Skeletal muscle tissue (tissue), 4 donors: Measurements from ENCODE around the gene MYO3A. TPM values are rescaled to one million over a fixed set of nuclear protein-coding genes. Genes with fewer than 3 reads are reported as not detected.
"Not testable (repeated sequence)": the region's sequence is repeated elsewhere in the genome, so short reads cannot be mapped to it uniquely, and the experiment has no call there.

Experiments
- H3K27ac ChIP-seq: one replicate; pipeline ENCODE4 v1.7.0; 2013; ENCODE audit warnings: mild to moderate bottlenecking, low read depth, low read length, inconsistent platforms
- H3K27me3 ChIP-seq, 3 donors: one replicate each; pipeline ENCODE4 v1.7.0; 2013; ENCODE audit warnings: low read length in 3 of 3; ENCODE audit not compliant: control insufficient read depth in 3 of 3, insufficient read depth in 3 of 3
- H3K36me3 ChIP-seq, 3 donors: one replicate each; pipeline ENCODE4 v1.7.0; 2013; ENCODE audit warnings: low read length in 3 of 3; ENCODE audit not compliant: control insufficient read depth in 3 of 3, insufficient read depth in 3 of 3
- H3K4me1 ChIP-seq, 3 donors: one replicate each; pipeline ENCODE4 v1.7.0; 2013; ENCODE audit warnings: low read length in 3 of 3, mild to moderate bottlenecking in 3 of 3; ENCODE audit not compliant: control insufficient read depth in 3 of 3, insufficient read depth in 3 of 3
- H3K4me3 ChIP-seq, 3 donors: one replicate each; pipeline ENCODE4 v1.7.0; 2013; ENCODE audit warnings: low read length in 3 of 3
- H3K9ac ChIP-seq, 3 donors: one replicate each; pipeline ENCODE4 v1.7.0; 2013; ENCODE audit warnings: low read length in 3 of 3, mild to moderate bottlenecking in 3 of 3, moderate library complexity in 2 of 3, low read depth in 1 of 3
- H3K9me3 ChIP-seq, 3 donors: one replicate each; pipeline ENCODE4 v1.7.0; 2013; ENCODE audit warnings: low read length in 3 of 3; ENCODE audit not compliant: control insufficient read depth in 3 of 3
- total RNA-seq: library from RNA; depleted of rRNA; stranded (reverse); fragments of >200 nt; gene quantifications from one replicate; pipeline ENCODE4 v1.2.3, GENCODE V29; 2014
- donor health status: Osteomylitis.

Gene MYO3A
- total RNA-seq, 1 donor from 2014 or later: 1.0 TPM

DNA sequence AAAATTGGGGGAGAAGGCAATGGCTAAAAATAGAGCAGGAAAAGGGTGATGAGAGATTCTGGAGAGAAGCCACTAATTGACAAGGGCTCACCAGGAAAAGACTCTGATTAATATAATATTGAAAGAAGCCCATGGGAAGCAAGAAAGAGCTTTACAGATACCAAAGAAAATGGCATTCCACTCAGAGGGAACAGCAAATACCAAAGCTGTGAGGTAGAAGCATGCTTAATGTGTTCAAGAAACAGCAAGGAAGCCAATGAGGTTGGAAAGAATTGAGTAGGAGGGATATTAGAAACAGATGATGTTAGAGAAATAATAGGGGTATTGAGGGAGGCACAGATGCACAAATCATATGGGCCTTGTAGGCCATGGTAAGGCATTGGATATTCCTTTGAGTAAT lies 130.1 kb downstream of the MYO3A start:
- Histone ChIP-seq H3K27ac (no peak overlapping the region), H3K36me3 (no peaks in the 10 kb centered on the region), H3K4me3 (no peak overlapping the region), H3K27me3 (no peaks in the 10 kb centered on the region), H3K4me1 (no peaks in the 10 kb centered on the region), H3K9ac (no peak overlapping the region), H3K9me3 (peaks cover 0 to under 1% (median 0%) of the 10 kb centered on the region in 3 donors)

DNA sequence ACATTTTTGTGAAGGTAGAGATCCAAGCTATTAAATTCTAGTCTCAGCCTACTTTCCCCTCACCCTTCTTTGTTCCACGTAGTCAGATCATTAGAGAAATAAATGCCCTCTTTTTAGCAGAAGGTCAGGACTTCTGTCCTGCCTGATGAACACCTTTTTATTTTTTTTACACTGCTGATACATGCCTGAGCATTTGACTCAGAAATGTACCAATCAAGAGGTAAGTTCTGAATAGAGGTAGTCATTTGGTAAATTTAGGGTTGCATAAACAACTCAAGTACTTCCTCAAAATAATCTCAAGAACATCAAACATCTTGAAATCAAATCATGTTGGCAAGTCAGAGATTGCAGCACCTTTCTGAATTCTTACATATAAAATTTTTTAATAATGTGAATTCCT lies 133.7 kb downstream of the MYO3A start:
- Histone ChIP-seq H3K9me3 (no peaks in the 10 kb centered on the region), H3K4me3 (no peak overlapping the region), H3K4me1 (no peaks in the 10 kb centered on the region), H3K36me3 (no peaks in the 10 kb centered on the region), H3K27ac (no peak overlapping the region), H3K27me3 (no peaks in the 10 kb centered on the region), H3K9ac (no peak overlapping the region)

DNA sequence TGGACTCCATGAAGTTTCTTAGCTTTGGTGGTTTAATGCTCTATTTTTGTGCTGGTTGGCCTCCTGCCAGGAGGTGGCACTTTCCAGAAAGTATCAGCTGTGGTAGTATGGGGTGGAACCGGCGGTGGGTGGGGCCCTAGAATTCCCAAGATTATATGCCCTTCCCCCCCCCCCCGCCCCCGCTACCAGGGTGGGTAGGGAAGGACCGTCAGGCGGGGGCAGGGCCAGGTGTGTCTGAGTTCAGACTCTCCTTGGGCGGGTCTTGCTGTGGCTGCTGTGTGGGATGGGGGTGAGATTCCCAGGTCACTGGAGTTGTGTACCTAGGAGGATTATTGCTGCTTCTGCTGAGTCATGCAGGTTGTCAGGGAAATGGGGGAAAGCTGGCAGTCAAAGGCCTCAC lies 146.9 kb downstream of the MYO3A start:
- H3K4me3 ChIP-seq, H3K9ac ChIP-seq, H3K9me3 ChIP-seq, H3K36me3 ChIP-seq, H3K27ac ChIP-seq, H3K27me3 ChIP-seq, H3K4me1 ChIP-seq: not testable (repeated sequence)

DNA sequence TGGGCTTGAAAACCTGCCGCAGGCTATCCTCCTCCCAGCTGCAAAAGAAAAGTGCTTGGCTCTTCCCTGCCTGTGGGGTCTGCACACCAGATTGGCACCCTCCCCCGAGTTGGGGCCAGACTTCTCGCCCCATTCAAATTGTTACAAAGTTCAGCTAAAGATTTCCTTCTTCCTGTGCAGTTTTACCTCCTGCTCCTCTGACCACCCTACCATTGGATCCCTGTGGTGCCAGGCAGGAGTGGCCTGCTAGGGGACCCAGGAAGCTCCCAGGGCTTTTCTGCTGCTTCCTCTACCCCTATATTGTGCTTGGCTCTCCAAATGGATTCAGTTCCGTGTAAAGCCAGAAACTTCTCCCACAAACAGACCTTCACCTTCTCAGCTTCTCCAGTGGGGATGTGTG lies 147.4 kb downstream of the MYO3A start:
- Histone ChIP-seq H3K9ac (no peak overlapping the region), H3K4me3 (no peak overlapping the region), H3K27ac (no peak overlapping the region), H3K36me3 (no peaks in the 10 kb centered on the region), H3K27me3 (no peaks in the 10 kb centered on the region), H3K4me1 (no peaks in the 10 kb centered on the region), H3K9me3 (no peaks in the 10 kb centered on the region)

DNA sequence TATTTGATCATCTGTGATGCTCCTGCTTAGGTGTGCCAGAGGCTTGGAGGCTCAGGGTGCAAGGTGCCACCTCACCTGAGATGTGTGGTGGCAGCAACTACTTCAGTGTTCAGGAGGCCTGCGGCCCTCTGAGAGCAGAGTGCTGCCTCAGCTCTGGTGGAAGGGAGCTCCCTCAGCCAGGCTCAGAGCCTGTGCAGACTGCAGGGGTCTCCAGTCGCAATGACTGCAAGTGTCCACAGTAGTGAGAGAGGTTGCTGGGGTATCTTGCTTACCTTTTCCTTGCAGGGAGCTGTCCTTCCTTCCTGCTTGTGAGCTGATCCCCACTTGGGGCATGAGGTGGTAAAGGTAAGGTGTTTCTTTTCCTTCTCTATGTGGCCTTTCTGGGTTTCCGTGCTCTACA lies 151.5 kb downstream of the MYO3A start:
- Histone ChIP-seq H3K9me3 (no peaks in the 10 kb centered on the region), H3K4me1 (no peaks in the 10 kb centered on the region), H3K27ac (no peak overlapping the region), H3K27me3 (no peaks in the 10 kb centered on the region), H3K36me3 (no peaks in the 10 kb centered on the region), H3K4me3 (no peak overlapping the region), H3K9ac (no peak overlapping the region)

DNA sequence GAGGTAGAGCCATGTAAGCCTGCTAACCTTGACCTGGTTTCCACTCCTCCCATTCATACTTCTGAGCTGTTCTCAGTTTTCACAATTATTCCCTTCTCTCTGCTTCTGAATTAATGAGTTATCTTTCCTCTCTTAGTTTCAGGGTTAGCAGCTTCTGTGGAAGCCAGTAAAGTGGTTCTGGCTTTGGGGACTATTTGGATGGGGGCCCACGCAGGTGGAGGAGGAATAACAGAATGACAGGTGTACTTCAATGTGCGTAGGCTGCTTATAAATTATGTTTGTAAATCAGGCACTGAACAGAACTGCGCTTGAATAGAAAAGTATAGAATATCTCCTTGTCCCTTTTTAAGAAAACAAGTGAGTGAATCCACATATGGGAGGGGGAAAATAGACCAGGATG lies 153.6 kb downstream of the MYO3A start:
- Histone ChIP-seq H3K4me1 (no peaks in the 10 kb centered on the region), H3K9me3 (peaks cover 0 to 2% (median 0%) of the 10 kb centered on the region in 3 donors), H3K4me3 (no peak overlapping the region), H3K27me3 (no peaks in the 10 kb centered on the region), H3K36me3 (no peaks in the 10 kb centered on the region), H3K27ac (no peak overlapping the region), H3K9ac (no peak overlapping the region)

DNA sequence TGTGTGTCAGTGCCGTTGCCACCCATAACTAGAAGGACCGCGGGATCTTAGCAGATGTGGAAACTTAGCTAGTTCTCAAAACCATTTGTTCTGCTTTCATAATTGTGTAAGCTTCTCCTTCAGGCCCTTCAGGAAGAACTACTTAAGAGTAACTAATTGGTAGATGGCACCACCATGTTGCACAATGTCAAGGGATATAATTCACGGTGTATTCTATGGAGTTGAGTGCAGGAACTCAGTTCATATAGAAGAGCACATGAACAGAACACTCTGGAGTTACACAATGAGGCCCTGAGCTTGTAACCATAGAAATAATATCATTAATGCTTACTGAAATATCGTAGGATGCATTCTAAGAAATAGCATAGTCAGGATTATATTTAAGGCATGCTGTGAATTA lies 156.0 kb downstream of the MYO3A start:
- H3K9me3 ChIP-seq: peaks cover 0 to 2% (median 0%) of the 10 kb centered on the region in 3 donors
- no peak overlapping the region for H3K4me3 ChIP-seq
- no peaks in the 10 kb centered on the region for H3K27me3 ChIP-seq
- no peak overlapping the region for H3K9ac ChIP-seq
- no peaks in the 10 kb centered on the region for H3K4me1 ChIP-seq
- no peak overlapping the region for H3K27ac ChIP-seq
- H3K36me3 ChIP-seq: no peaks in the 10 kb centered on the region

DNA sequence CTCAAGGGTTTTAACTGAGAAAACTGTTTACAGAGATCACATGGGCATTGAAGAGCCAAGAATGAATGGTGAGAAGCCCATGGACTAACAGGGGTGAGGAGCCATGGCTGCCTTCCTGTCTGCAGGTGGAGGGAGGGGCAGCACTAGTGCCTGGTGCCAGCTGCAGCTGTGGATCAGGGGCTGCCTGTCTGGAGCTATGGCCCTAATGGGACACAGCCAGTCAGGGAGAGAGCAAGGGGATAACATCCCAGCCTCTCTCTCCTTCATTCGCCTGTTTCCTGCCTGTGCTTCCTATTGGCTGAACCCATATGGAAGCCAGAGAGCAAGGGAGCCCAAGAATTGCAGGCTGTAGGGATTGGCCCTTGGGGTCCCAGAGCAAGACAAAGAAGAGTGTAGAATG lies 156.7 kb downstream of the MYO3A start:
- no peaks in the 10 kb centered on the region for H3K27me3 ChIP-seq
- H3K36me3 ChIP-seq: no peaks in the 10 kb centered on the region
- H3K9me3 ChIP-seq: peaks cover 0 to 2% (median 0%) of the 10 kb centered on the region in 3 donors
- no peak overlapping the region for H3K9ac ChIP-seq
- no peaks in the 10 kb centered on the region for H3K4me1 ChIP-seq
- H3K4me3 ChIP-seq: no peak overlapping the region
- no peak overlapping the region for H3K27ac ChIP-seq

DNA sequence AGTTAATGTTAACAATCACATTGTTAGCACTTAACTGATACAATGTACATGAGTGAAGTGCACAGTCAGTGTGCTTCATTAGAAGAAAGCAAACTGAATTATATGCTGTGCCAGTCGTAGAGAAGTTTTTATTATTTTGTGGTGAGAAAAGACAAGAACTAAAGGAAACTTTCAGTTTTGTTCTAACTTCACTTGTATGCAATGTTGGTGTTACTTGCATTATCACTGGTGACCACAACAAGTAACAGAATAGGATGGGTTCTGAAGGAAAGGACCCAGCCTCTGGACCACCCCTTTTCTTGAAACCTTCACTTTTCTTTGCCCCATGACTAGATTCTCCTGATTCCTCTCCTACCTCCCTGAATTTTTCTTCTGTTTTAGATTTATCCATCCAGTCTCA lies 159.2 kb downstream of the MYO3A start:
- Histone ChIP-seq H3K27me3 (no peaks in the 10 kb centered on the region), H3K4me3 (no peak overlapping the region), H3K4me1 (no peaks in the 10 kb centered on the region), H3K36me3 (no peaks in the 10 kb centered on the region), H3K9me3 (peaks cover 0 to 2% (median 0%) of the 10 kb centered on the region in 3 donors), H3K27ac (no peak overlapping the region), H3K9ac (no peak overlapping the region)

DNA sequence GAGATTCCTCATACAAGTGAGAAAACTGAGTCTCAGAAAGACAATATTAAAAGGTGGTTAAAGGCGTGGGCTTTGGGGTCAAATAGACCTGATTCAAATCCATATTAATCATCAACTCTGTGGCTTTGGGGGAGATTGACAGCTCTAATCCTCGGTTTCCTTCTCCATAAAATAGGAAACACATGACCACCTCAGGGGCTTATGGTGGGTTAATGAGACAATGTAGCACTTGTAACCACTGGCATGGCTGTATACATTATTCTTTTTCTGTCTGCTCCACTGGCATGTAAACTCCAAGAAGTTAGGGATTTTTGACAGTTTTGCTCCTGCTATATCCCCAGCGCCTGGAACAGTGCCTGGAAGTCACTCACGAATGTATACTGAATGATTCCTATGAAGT lies 161.8 kb downstream of the MYO3A start:
- Histone ChIP-seq H3K27me3 (no peaks in the 10 kb centered on the region), H3K4me1 (no peaks in the 10 kb centered on the region), H3K27ac (no peak overlapping the region), H3K9ac (no peak overlapping the region), H3K36me3 (no peaks in the 10 kb centered on the region), H3K9me3 (peaks cover 0 to 2% (median 0%) of the 10 kb centered on the region in 3 donors), H3K4me3 (no peak overlapping the region)

DNA sequence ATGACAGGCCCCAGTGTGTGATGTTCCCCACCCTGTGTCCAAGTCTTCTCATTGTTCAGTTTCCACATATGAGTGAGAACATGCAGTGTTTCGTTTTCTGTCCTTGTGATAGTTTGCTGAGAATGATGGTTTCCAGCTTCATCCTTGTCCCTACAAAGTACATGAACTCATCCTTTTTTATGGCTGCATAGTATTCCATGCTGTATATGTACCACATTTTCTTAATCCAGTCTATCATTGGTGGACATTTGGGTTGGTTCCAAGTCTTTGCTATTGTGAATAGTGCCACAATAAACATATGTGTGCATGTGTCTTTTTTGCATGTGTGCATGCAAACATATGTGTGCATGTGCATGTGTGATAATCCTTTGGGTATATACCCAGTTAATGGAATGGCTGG lies 163.5 kb downstream of the MYO3A start:
- H3K4me3 ChIP-seq, H3K9me3 ChIP-seq, H3K4me1 ChIP-seq, H3K27ac ChIP-seq, H3K36me3 ChIP-seq, H3K27me3 ChIP-seq, H3K9ac ChIP-seq: not testable (repeated sequence)
